NCI-H2227 (cell line): ENCODE data around the gene ARL1.
"Not testable (repeated sequence)": the region's sequence is repeated elsewhere in the genome, so short reads cannot be mapped to it uniquely, and the experiment has no call there.

Experiments used
- DNase-seq: peaks from one replicate; lab custom pipeline; 2025; ENCODE audit not compliant: unreplicated experiment; lab: John Stamatoyannopoulos, UW

The ARL1 gene

GRCh38 chr12:101407436-101408345, at the start of gene ARL1:
TSS of gene ARL1 (minus strand) at chr12:101407772. CDS start at chr12:101407645, 127 bp downstream.
- DNase-seq: peak; percentile 96

DNA sequence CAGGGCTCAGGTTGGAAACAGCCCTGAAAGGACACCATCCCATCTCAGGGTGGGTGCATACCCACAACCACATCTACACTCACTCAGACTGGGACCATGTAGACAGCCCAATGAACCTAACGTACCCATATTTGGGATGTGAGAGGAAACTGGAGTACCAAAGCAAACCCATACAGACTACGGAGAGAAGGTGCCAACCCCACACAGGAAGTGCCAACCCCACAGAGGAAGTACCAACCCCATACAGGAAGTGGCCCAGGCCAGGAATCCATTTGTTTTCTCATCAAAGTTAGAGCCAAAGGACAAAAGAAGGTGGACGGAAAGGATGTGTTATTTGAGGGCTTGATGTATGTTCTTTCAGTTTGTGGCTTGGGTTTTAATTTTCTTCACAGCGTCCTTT, 48.1 kb upstream of the ARL1 start:
- no peak for DNase-seq

DNA sequence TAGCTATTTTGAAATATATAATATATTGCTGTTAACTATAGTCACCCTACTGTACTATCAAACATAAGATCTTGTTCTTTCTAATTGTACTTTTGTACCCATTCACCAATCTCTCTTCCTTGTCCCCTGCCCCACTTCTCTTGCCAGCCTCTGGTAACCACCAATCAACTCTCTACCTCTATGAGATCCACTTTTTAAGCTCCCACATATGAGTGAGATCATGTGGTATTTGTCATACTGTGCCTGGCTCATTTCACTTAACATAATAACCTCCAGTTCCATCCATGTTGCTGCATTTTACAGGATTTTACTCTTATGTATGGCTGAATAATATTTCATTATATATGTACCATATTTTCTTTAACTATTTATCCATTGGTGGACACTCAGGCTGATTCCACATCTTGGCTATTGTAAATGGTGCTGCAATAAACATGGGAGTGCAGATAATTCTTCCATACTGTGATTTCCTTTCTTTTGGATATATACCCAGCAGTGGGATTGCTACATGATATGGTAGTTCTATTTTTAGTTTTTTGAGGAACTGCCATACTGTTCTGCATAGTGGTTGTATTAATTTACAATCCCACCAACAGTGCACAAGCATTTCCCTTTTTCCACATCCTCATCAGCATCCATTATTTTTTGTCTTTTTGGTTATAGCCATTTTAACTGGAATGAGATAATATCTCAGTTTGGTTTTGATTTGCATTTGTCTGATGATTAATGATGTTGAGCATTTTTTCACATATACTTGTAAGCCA, 34.1 kb upstream of the ARL1 start:
- DNase-seq: no peak

- DNase-seq: no peak
These were observed 31.7 kb upstream of the ARL1 start for GRCh38 chr12:101439236-101439635.

GRCh38 chr12:101436136-101436535, 28.6 kb upstream of the ARL1 start:
- no peak for DNase-seq

DNA sequence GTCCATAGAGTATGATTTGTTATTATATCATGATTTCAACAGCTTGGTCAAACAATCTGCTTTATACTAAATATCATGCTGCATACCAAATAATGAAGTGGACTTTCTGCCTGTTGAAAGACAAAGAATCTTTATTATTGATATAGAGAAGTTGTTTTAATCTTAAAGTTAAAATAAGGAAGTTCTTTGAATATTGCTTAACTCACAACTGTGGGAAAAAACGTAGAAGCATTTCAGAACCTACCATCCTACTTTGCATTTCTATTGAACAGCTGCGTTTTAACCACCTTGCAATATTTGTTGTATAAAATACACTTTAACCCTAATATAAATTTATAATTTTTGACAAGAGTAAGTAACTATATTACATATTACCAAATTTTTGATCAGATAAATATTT, 22.9 kb upstream of the ARL1 start:
- no peak for DNase-seq

GRCh38 chr12:101424620-101425019, 17.0 kb upstream of the ARL1 start:
- no peak for DNase-seq

- DNase-seq: not testable (repeated sequence)
These were observed 14.5 kb upstream of the ARL1 start for GRCh38 chr12:101422066-101422465.

DNA sequence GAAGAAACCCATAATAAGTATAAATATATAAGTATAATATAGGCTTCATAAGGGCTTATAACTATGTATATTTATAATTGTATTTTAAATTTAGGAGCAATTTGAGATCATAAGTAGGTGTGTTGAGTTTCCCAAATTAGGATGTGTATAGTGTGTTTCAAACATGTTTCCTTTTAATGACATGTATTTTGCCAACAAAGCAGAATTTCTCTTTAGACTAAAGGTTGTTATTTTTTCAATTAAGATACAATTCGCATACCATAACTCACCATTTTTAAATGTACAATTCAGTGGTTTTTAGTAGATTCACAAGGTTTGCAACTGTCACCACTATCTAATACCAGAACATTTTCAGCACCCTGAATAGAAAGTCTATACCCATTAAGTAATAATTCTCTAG, 7.7 kb upstream of the ARL1 start:
- DNase-seq: no peak

DNA sequence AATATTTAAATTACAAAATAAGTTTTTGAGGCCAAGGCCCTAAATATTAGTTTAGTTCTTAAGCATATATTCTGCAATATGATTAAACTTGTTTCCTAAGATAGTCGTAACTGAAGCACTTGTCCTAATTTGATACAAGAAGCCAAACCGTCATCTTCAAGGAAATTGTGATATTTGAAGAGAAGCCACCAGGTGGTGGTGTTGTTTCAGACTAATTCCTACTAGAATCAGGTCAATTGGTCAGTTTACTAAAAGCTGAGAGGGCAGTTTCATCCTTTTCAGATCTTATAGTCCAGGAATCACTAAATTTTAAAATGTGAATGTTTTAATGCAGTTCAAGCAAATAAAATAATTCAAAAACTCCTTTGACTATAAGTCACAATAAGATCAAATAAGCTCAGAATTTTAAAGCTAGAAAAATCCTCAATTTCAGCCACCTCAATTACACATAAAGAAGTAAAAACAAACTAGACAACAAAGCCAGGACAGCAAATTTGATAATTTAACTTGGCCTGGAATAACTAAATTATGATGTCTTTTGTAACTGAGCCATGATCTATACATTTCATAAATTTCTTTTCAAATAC, 7.1 kb upstream of the ARL1 start:
- DNase-seq: peak; percentile 72

DNA sequence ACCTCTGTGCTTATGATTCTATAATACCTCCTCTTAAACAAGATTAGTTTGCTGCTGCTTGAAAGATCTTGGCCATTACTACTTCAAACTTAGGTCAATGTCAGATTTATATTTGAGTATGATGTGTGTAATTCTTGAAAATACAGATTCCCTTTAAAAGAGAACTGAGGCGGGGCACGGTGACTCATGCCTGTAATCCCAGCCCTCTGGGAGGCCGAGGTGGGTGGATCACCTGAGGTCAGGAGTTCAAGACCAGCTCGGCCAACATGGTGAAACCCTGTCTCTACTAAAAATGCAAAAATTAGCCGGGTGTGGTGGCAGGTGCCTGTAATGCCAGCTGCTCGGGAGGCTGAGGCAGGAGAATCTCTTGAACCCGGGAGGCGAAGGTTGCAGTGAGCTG, 2.6 kb upstream of the ARL1 start:
- DNase-seq: not testable (repeated sequence)

DNA sequence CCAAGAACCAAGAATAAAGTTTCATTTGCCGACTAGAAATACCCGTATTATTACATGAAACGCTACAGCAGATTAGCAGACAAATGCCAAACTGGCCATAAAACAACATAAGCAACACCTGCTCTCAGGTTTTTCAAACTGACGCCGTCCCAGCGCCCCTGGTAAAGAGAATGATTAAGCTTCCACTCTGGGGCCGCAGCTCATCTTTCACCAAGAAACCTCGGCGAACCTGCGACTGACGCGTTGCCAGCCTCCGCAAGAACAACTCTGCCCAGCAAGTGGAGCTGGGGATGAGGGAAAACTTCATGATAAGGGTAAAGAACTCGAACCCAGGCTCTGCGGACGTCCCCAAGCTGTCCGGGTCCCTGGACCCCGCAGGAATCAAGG, 530 bp downstream of the ARL1 start:
- DNase-seq: no peak

GRCh38 chr12:101391181-101391580, 16.4 kb downstream of the ARL1 start:
- not testable (repeated sequence) for DNase-seq

GRCh38 chr12:101379149-101379548, 28.4 kb downstream of the ARL1 start:
- no peak for DNase-seq

DNA sequence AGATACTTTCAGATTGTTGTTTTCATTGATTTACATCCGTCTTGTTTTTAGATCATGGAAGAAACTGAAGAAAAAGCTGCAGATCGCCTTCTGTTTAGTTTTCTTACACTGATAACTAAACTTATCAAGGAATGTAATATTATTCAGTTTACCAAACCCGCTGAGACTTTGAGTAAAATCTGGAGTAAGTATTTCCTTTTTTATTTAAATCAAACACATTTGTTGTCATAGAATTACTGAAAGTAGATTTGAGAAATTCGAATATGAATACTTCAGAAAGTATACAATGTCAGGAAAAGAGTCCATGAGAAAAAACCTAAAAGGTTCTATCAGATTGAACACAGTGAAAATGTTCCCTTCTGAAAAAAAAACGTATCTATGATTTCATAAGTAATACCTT, 32.0 kb downstream of the ARL1 start:
- no peak for DNase-seq

DNA sequence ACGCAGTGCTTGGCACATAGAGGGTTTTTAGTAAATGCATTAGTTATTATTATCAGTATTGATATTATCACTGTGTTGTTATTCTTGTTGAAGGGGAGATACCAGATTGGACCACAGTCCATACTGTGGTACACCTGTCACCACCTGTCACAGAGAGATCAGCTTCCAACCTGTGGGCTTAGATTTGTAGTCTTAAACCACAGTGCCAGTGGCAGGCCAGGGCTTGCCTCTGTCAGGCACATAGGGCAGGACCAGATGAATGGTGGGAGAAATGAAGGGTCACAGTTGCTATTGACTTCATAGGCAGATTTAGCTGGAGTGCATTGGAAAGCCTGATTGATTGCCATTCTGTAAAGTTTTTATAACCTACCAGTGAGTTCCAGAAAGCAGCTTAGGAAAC, 35.1 kb downstream of the ARL1 start:
- DNase-seq: no peak

DNA sequence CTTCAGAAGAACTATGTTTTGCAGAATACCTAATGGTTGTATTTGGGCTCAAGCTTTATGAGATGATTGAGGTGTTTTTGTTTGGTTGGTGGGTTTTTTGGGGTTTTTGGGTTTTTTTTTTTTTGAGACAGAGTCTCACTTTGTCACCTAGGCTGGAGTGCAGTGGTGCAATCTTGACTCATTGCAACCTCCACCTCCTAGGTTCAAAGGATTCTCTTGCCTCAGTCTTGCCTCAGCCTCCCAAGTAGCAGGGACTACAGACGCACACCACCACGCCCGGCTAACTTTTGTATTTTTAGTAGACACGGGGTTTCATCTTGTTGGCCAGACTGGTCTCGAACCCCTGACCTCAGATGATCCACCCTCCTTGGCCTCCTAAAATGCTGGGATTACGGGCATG, 39.6 kb downstream of the ARL1 start:
- DNase-seq: no peak

DNA sequence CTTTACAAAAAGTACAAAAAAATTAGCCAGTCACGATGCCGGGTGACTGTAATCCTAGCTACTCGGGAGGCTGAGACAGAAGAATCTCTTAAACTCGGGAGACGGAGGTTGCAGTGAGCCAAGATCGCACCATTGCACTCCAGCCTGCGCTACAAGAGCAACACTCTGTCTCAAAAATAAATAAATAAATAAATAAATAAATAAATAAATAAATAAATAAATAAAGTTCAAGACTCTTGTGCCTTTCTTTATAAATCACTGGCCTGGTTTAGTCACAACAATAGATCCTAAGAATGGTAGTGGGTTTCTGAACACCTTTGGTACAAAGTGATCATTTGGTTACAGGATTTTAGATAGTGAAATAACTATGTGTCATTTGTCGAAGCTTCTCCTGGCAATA, 46.1 kb downstream of the ARL1 start:
- DNase-seq: no peak

GRCh38 chr12:101356794-101357193, 50.8 kb downstream of the ARL1 start:
- no peak for DNase-seq

DNA sequence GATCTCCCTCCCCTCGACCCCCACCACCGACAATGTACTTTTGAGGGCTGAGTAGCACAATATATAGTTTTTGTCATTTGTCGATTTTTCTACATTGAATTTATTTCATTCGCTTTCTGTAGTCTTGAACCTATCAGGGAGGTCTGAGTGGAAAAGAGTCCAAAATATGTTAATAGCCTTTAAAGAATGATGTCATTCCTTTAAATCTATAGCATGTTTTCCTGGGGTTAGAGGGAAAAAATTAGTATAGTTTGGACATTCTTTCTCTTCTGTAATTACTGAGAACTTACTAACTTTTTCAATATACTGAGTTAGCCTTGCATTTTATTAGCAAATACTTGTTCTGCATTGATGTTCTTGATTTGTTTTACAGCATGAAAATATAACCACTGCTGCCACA, 55.9 kb downstream of the ARL1 start:
- DNase-seq: no peak

GRCh38 chr12:101343893-101344292, 63.7 kb downstream of the ARL1 start:
- DNase-seq: no peak
